GM23338 (cell line): ENCODE data around the gene SH3BP2. TPM values are rescaled to one million over a fixed set of nuclear protein-coding genes. Genes with fewer than 3 reads are reported as not detected.
A peak's percentile ranks its signal among the peaks of the same experiment; 100 is the strongest.

Experiments
- ATAC-seq: fragments of 200-7000 bp; cut with Tn5 transposase; 3 replicates; pipeline ENCODE4 v1.9.1; 2020
- DNase-seq: peaks from one replicate; pipeline ENCODE4 v3.0.0-alpha.2; 2015; ENCODE audit warnings: low spot score
- H2AFZ ChIP-seq: fragments of 200-600 bp; sonication (generic); 2 replicates; pipeline ENCODE4 v1.8.0; 2016; ENCODE audit warnings: antibody characterized with exemption, mild to moderate bottlenecking, moderate library complexity
- H3F3A ChIP-seq: fragments of 200-600 bp; sonication (generic); replicated peaks from 2 replicates; pipeline ENCODE4 v1.8.0; 2017; ENCODE audit warnings: antibody characterized with exemption, mixed run types, low read depth
- H3K27ac ChIP-seq: fragments of 200-600 bp; sonication (generic); 2 replicates; pipeline ENCODE4 v1.6.1; 2016; ENCODE audit warnings: low read depth
- H3K27me3 ChIP-seq: fragments of 200-600 bp; sonication (generic); 2 replicates; pipeline ENCODE4 v1.8.0; 2016; ENCODE audit warnings: mild to moderate bottlenecking, mixed run types, moderate library complexity; ENCODE audit not compliant: insufficient read depth
- H3K36me3 ChIP-seq: fragments of 200-600 bp; sonication (generic); 2 replicates; pipeline ENCODE4 v1.8.0; 2016; ENCODE audit warnings: mild to moderate bottlenecking; ENCODE audit not compliant: insufficient read depth
- H3K4me1 ChIP-seq: fragments of 200-600 bp; sonication (generic); 2 replicates; pipeline ENCODE4 v1.8.0; 2016; ENCODE audit warnings: mild to moderate bottlenecking, moderate library complexity; ENCODE audit not compliant: insufficient read depth
- H3K4me2 ChIP-seq: fragments of 200-600 bp; sonication (generic); 2 replicates; pipeline ENCODE4 v1.7.1; 2017; ENCODE audit warnings: mixed run types
- H3K4me3 ChIP-seq: fragments of 200-600 bp; sonication (generic); 2 replicates; pipeline ENCODE4 v1.6.1; 2016; ENCODE audit warnings: mixed run types
- H3K79me2 ChIP-seq: fragments of 200-600 bp; sonication (generic); replicated peaks from 2 replicates; pipeline ENCODE4 v1.8.0; 2017; ENCODE audit warnings: mild to moderate bottlenecking; ENCODE audit not compliant: insufficient read depth
- H3K9me2 ChIP-seq: fragments of 200-600 bp; sonication (generic); 2 replicates; pipeline ENCODE4 v1.8.0; 2017; ENCODE audit not compliant: insufficient read depth
- H4K20me1 ChIP-seq: fragments of 200-600 bp; sonication (generic); replicated peaks from 2 replicates; pipeline ENCODE4 v1.8.0; 2017; ENCODE audit warnings: mild to moderate bottlenecking; ENCODE audit not compliant: insufficient read depth
- H3K27ac Mint-ChIP-seq: 2 replicates; pipeline ENCODE4 v1.8.0; 2020; ENCODE audit warnings: inconsistent platforms, mild to moderate bottlenecking, moderate library complexity, mixed read lengths
- H3K27me3 Mint-ChIP-seq: 3 replicates; pipeline ENCODE4 v1.8.0; 2022; ENCODE audit warnings: low read depth, mild to moderate bottlenecking, moderate library complexity, mixed read lengths, inconsistent platforms; ENCODE audit not compliant: insufficient read depth, poor library complexity
- H3K36me3 Mint-ChIP-seq: 3 replicates; pipeline ENCODE4 v1.8.0; 2021; ENCODE audit warnings: low read depth, mild to moderate bottlenecking, inconsistent platforms, moderate library complexity, mixed read lengths
- H3K4me1 Mint-ChIP-seq: 3 replicates; pipeline ENCODE4 v1.8.0; 2020; ENCODE audit warnings: mild to moderate bottlenecking, inconsistent platforms, mixed read lengths
- H3K4me3 Mint-ChIP-seq: 3 replicates; pipeline ENCODE4 v1.8.0; 2021; ENCODE audit warnings: moderate library complexity, mild to moderate bottlenecking, inconsistent platforms, mixed read lengths
- H3K9me3 Mint-ChIP-seq: 3 replicates; pipeline ENCODE4 v1.8.0; 2020; ENCODE audit warnings: moderate library complexity, mild to moderate bottlenecking, inconsistent platforms, mixed read lengths
- CREB1 ChIP-seq: fragments of 250-450 bp; sonication (Bioruptor Pico); IDR thresholded peaks from 2 replicates; pipeline ENCODE4 v1.5.0; 2020; ENCODE audit warnings: low read depth, mild to moderate bottlenecking, moderate library complexity
- EZH2 ChIP-seq: fragments of 200-600 bp; sonication (generic); IDR thresholded peaks from one replicate; pipeline ENCODE4 v1.8.0; 2017; ENCODE audit warnings: antibody characterized with exemption, mild to moderate bottlenecking, low read depth; ENCODE audit not compliant: unreplicated experiment
- EZH2phosphoT487 ChIP-seq: fragments of 200-600 bp; sonication (generic); IDR thresholded peaks from one replicate; pipeline ENCODE4 v1.8.1; 2018; ENCODE audit warnings: antibody characterized with exemption; ENCODE audit not compliant: unreplicated experiment
- JUNB ChIP-seq: IDR thresholded peaks from one replicate; pipeline ENCODE4 v1.6.1; 2016; ENCODE audit warnings: antibody characterized with exemption; ENCODE audit not compliant: unreplicated experiment
- POLR2AphosphoS5 ChIP-seq: IDR thresholded peaks from 2 replicates; pipeline ENCODE4 v1.6.1; 2016; ENCODE audit warnings: antibody characterized with exemption, low read depth
- REST ChIP-seq: IDR thresholded peaks from one replicate; pipeline ENCODE4 v1.6.1; 2018; ENCODE audit warnings: antibody characterized with exemption; ENCODE audit not compliant: unreplicated experiment
- STAT1 ChIP-seq: IDR thresholded peaks from one replicate; pipeline ENCODE4 v1.6.1; 2016; ENCODE audit warnings: antibody characterized with exemption; ENCODE audit not compliant: unreplicated experiment
- polyA plus RNA-seq: library from polyadenylated mRNA; unstranded; fragments of >200 nt; fragmentation: Nextera tagmentation; extraction: Ambion mirVana; gene quantifications from 2 replicates; pipeline ENCODE4 v1.2.1, GENCODE V29; 2016
- total RNA-seq: library from RNA; depleted of rRNA; stranded (reverse); fragments of >200 nt; shearing (Covaris generic); gene quantifications from 2 replicates; pipeline ENCODE4 v1.2.3, GENCODE V29; 2014
- TF ChIP-seq, protein P1 (sequence below), 2 experiments: fragments of 200-600 bp in 1 of 2; sonication (generic) in 1 of 2; conservative IDR thresholded peaks; 2 replicates each; pipeline versions ENCODE4 v1.5.1 to v1.6.1; 2016 to 2017; ENCODE audit warnings: antibody characterized with exemption in 2 of 2, low read depth in 2 of 2, mild to moderate bottlenecking in 2 of 2, moderate library complexity in 1 of 2
- TF ChIP-seq, protein P2 (sequence below): fragments of 250-450 bp; sonication (Bioruptor Pico); IDR thresholded peaks from 2 replicates; pipeline ENCODE4 v1.5.0; 2020; ENCODE audit warnings: mild to moderate bottlenecking, moderate library complexity

The SH3BP2 gene
- total and polyA plus RNA-seq, 2 experiments from 2014 or later = 15.2 to 43.9 TPM

- H3K4me1 Mint-ChIP-seq = peaks cover 20% of the 10 kb centered on the region
- TF ChIP-seq EZH2 = no peak
- no peak for TF ChIP-seq EZH2phosphoT487
- no peak for TF ChIP-seq JUNB
- TF ChIP-seq CREB1 = no peak
- TF ChIP-seq, protein P1, sequence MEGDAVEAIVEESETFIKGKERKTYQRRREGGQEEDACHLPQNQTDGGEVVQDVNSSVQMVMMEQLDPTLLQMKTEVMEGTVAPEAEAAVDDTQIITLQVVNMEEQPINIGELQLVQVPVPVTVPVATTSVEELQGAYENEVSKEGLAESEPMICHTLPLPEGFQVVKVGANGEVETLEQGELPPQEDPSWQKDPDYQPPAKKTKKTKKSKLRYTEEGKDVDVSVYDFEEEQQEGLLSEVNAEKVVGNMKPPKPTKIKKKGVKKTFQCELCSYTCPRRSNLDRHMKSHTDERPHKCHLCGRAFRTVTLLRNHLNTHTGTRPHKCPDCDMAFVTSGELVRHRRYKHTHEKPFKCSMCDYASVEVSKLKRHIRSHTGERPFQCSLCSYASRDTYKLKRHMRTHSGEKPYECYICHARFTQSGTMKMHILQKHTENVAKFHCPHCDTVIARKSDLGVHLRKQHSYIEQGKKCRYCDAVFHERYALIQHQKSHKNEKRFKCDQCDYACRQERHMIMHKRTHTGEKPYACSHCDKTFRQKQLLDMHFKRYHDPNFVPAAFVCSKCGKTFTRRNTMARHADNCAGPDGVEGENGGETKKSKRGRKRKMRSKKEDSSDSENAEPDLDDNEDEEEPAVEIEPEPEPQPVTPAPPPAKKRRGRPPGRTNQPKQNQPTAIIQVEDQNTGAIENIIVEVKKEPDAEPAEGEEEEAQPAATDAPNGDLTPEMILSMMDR (conservative IDR thresholded peaks at IDR 0.05; ENCODE audit: low read depth in 2 of 2) = no peak
- TF ChIP-seq, protein P2, sequence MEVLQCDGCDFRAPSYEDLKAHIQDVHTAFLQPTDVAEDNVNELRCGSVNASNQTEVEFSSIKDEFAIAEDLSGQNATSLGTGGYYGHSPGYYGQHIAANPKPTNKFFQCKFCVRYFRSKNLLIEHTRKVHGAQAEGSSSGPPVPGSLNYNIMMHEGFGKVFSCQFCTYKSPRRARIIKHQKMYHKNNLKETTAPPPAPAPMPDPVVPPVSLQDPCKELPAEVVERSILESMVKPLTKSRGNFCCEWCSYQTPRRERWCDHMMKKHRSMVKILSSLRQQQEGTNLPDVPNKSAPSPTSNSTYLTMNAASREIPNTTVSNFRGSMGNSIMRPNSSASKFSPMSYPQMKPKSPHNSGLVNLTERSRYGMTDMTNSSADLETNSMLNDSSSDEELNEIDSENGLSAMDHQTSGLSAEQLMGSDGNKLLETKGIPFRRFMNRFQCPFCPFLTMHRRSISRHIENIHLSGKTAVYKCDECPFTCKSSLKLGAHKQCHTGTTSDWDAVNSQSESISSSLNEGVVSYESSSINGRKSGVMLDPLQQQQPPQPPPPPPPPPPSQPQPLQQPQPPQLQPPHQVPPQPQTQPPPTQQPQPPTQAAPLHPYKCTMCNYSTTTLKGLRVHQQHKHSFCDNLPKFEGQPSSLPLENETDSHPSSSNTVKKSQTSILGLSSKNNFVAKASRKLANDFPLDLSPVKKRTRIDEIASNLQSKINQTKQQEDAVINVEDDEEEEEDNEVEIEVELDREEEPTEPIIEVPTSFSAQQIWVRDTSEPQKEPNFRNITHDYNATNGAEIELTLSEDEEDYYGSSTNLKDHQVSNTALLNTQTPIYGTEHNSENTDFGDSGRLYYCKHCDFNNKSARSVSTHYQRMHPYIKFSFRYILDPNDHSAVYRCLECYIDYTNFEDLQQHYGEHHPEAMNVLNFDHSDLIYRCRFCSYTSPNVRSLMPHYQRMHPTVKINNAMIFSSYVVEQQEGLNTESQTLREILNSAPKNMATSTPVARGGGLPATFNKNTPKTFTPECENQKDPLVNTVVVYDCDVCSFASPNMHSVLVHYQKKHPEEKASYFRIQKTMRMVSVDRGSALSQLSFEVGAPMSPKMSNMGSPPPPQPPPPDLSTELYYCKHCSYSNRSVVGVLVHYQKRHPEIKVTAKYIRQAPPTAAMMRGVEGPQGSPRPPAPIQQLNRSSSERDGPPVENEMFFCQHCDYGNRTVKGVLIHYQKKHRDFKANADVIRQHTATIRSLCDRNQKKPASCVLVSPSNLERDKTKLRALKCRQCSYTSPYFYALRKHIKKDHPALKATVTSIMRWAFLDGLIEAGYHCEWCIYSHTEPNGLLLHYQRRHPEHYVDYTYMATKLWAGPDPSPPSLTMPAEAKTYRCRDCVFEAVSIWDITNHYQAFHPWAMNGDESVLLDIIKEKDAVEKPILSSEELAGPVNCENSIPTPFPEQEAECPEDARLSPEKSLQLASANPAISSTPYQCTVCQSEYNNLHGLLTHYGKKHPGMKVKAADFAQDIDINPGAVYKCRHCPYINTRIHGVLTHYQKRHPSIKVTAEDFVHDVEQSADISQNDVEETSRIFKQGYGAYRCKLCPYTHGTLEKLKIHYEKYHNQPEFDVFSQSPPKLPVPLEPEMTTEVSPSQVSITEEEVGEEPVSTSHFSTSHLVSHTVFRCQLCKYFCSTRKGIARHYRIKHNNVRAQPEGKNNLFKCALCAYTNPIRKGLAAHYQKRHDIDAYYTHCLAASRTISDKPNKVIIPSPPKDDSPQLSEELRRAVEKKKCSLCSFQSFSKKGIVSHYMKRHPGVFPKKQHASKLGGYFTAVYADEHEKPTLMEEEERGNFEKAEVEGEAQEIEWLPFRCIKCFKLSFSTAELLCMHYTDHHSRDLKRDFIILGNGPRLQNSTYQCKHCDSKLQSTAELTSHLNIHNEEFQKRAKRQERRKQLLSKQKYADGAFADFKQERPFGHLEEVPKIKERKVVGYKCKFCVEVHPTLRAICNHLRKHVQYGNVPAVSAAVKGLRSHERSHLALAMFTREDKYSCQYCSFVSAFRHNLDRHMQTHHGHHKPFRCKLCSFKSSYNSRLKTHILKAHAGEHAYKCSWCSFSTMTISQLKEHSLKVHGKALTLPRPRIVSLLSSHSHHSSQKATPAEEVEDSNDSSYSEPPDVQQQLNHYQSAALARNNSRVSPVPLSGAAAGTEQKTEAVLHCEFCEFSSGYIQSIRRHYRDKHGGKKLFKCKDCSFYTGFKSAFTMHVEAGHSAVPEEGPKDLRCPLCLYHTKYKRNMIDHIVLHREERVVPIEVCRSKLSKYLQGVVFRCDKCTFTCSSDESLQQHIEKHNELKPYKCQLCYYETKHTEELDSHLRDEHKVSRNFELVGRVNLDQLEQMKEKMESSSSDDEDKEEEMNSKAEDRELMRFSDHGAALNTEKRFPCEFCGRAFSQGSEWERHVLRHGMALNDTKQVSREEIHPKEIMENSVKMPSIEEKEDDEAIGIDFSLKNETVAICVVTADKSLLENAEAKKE (CRISPR knock-in tag) = no peak
- no peak for TF ChIP-seq STAT1
- no peak for TF ChIP-seq REST
- TF ChIP-seq POLR2AphosphoS5 = 0 out of 2 replicates have a peak, but pooled peaks have one; percentile 13
- peaks cover 2% of the 10 kb centered on the region for H3K27me3 Mint-ChIP-seq
- peaks cover 4% of the 10 kb centered on the region; the same call in 1 of the 3 replicates for H3K9me3 Mint-ChIP-seq
- no peak overlapping the region for H3K27ac ChIP-seq
- no peaks in the 10 kb centered on the region for H4K20me1 ChIP-seq
- no peaks in the 10 kb centered on the region for H3K9me2 ChIP-seq
- peaks cover 13% of the 10 kb centered on the region; the same call in 1 of the 3 replicates for H3K36me3 Mint-ChIP-seq
- H3K4me3 Mint-ChIP-seq = no peak overlapping the region
- no peak overlapping the region for H3K27ac Mint-ChIP-seq
- 0 out of 2 replicates have a peak, but pooled peaks cover 10% of the 10 kb centered on the region for H3F3A ChIP-seq
- ATAC-seq (no peak), DNase-seq (no peak)
- no peak overlapping the region for H2AFZ ChIP-seq
- H3K4me2 ChIP-seq = no peak overlapping the region
- no peaks in the 10 kb centered on the region for H3K79me2 ChIP-seq
- no peak overlapping the region for H3K4me3 ChIP-seq
- H3K36me3 ChIP-seq = no peaks in the 10 kb centered on the region
- peaks cover 20% of the 10 kb centered on the region for H3K4me1 ChIP-seq
- no peaks in the 10 kb centered on the region for H3K27me3 ChIP-seq
Observed at GRCh38 chr4:2839060-2839459, 46.2 kb downstream of the SH3BP2 start.
